H1 (cell line): ENCODE data around the gene NCOA5. TPM values are rescaled to one million over a fixed set of nuclear protein-coding genes. Genes with fewer than 3 reads are reported as not detected.

ENCODE experiments used
- CTCF ChIA-PET: fragments of 300-600 bp; sonication (Branson Sonifier 250); formaldehyde crosslinking; loops from one replicate; lab custom pipeline; 2021; ENCODE audit not compliant: partially characterized antibody; lab: Charles Lee
- POLR2A ChIA-PET: fragments of 300-600 bp; sonication (Branson Sonifier 250); formaldehyde crosslinking; loops from one replicate; lab custom pipeline; 2021; ENCODE audit warnings: inconsistent platforms; ENCODE audit not compliant: partially characterized antibody; lab: Charles Lee
- DNase-seq, 2 experiments: peaks; one replicate each; pipeline versions ENCODE4 v3.0.0 to v3.0.0-alpha.2; 2010 to 2022; ENCODE audit warnings: low spot score in 2 of 2, low read depth in 1 of 2, mixed read lengths in 1 of 2
- FAIRE-seq: peaks from 2 replicates; lab custom pipeline; 2011; peaks lifted over from hg19 to GRCh38; lab: Jason Lieb, UNC
- H2AFZ ChIP-seq: 2 replicates; pipeline ENCODE4 v1.8.1; 2012; ENCODE audit warnings: low read length, inconsistent platforms
- H2AK5ac ChIP-seq: 2 replicates; pipeline ENCODE4 v1.6.1; 2013; ENCODE audit warnings: low read depth, low read length
- H2BK120ac ChIP-seq: replicated peaks from 2 replicates; pipeline ENCODE3; 2013; ENCODE audit warnings: low read depth, low read length, inconsistent platforms
- H2BK12ac ChIP-seq: 2 replicates; pipeline ENCODE4 v1.6.1; 2013; ENCODE audit warnings: low read depth, low read length
- H2BK15ac ChIP-seq: 2 replicates; pipeline ENCODE4 v1.6.1; 2013; ENCODE audit warnings: low read length
- H2BK20ac ChIP-seq: 2 replicates; pipeline ENCODE4 v1.6.1; 2013; ENCODE audit warnings: low read length
- H2BK5ac ChIP-seq: 2 replicates; pipeline ENCODE4 v1.6.1; 2013; ENCODE audit warnings: low read depth, low read length
- H3K14ac ChIP-seq: 2 replicates; pipeline ENCODE4 v1.6.1; 2013; ENCODE audit warnings: inconsistent platforms; ENCODE audit not compliant: insufficient read length
- H3K18ac ChIP-seq: 2 replicates; pipeline ENCODE4 v1.6.1; 2013; ENCODE audit warnings: low read length; ENCODE audit errors: extremely low read depth
- H3K23ac ChIP-seq: 2 replicates; pipeline ENCODE4 v1.6.1; 2013; ENCODE audit warnings: inconsistent platforms; ENCODE audit not compliant: insufficient read length
- H3K23me2 ChIP-seq: 2 replicates; pipeline ENCODE4 v1.6.1; 2013; ENCODE audit warnings: low read depth, low read length
- H3K27ac ChIP-seq: 2 replicates; pipeline ENCODE4 v1.6.1; 2011; ENCODE audit warnings: low read depth, low read length, inconsistent platforms
- H3K27me3 ChIP-seq, 4 experiments: replicated peaks in 1 of 4; 1 replicate in 1 of 4; 2 replicates in 3 of 4; pipeline versions ENCODE4 v1.6.1 to v1.8.1; 2011 to 2013; ENCODE audit warnings: low read length in 3 of 4, mild to moderate bottlenecking in 3 of 4, inconsistent platforms in 2 of 4, mixed read lengths in 2 of 4, moderate library complexity in 1 of 4; ENCODE audit not compliant: control insufficient read depth in 3 of 4, insufficient read depth in 3 of 4; ENCODE audit errors: extremely low read depth in 1 of 4
- H3K36me3 ChIP-seq, 4 experiments: 2 replicates each; pipeline versions ENCODE4 v1.6.1 to v1.8.1; 2011 to 2013; ENCODE audit warnings: mild to moderate bottlenecking in 4 of 4, low read length in 3 of 4, moderate library complexity in 2 of 4, control low read depth in 1 of 4, inconsistent platforms in 1 of 4; ENCODE audit not compliant: insufficient read depth in 4 of 4, control insufficient read depth in 2 of 4
- H3K4ac ChIP-seq: replicated peaks from 2 replicates; pipeline ENCODE3; 2013; ENCODE audit warnings: low read length, low read depth, mixed read lengths, inconsistent platforms; ENCODE audit not compliant: insufficient read length
- H3K4me1 ChIP-seq, 4 experiments: replicated peaks in 1 of 4; 1 replicate in 1 of 4; 2 replicates in 3 of 4; pipeline versions ENCODE4 v1.6.1 to v1.8.1; 2011 to 2013; ENCODE audit warnings: low read length in 3 of 4, inconsistent platforms in 2 of 4, mixed read lengths in 1 of 4; ENCODE audit not compliant: insufficient read depth in 4 of 4, control insufficient read depth in 3 of 4
- H3K4me2 ChIP-seq, 2 experiments: 2 replicates each; pipeline versions ENCODE4 v1.6.1 to v1.8.1; 2011 to 2013; ENCODE audit warnings: low read depth in 2 of 2, low read length in 2 of 2, control low read depth in 1 of 2, inconsistent platforms in 1 of 2, mild to moderate bottlenecking in 1 of 2; ENCODE audit not compliant: insufficient read depth in 1 of 2
- H3K4me3 ChIP-seq, 4 experiments: fragments of 200-600, 300-600 bp in 1 of 4; sonication (generic), shearing (Covaris generic), sonication (Bioruptor Twin) in 1 of 4; 2 replicates each; pipeline versions ENCODE4 v1.5.1 to v1.8.1; 2011 to 2016; ENCODE audit warnings: low read length in 4 of 4, low read depth in 3 of 4, control low read depth in 2 of 4, inconsistent platforms in 2 of 4, mild to moderate bottlenecking in 2 of 4, mixed read lengths in 1 of 4, moderate library complexity in 1 of 4; ENCODE audit not compliant: insufficient read depth in 2 of 4; ENCODE audit errors: extremely low read depth in 1 of 4
- H3K56ac ChIP-seq: replicated peaks from 2 replicates; pipeline ENCODE3; 2013; ENCODE audit warnings: low read depth, mild to moderate bottlenecking, mixed read lengths, low read length, inconsistent platforms; ENCODE audit not compliant: insufficient read length
- H3K79me1 ChIP-seq: 2 replicates; pipeline ENCODE4 v1.6.1; 2013; ENCODE audit warnings: low read depth, low read length, control low read depth
- H3K79me2 ChIP-seq, 2 experiments: 2 replicates each; pipeline versions ENCODE4 v1.6.1 to v1.8.1; 2012 to 2013; ENCODE audit warnings: low read length in 2 of 2, mild to moderate bottlenecking in 2 of 2, inconsistent platforms in 1 of 2; ENCODE audit not compliant: insufficient read depth in 2 of 2, control insufficient read depth in 1 of 2
- H3K9ac ChIP-seq, 4 experiments: replicated peaks in 1 of 4; 1 replicate in 1 of 4; 2 replicates in 3 of 4; pipeline versions ENCODE4 v1.6.1 to v1.8.1; 2011 to 2013; ENCODE audit warnings: low read depth in 3 of 4, low read length in 3 of 4, control low read depth in 2 of 4, mild to moderate bottlenecking in 2 of 4, moderate library complexity in 2 of 4, inconsistent platforms in 1 of 4; ENCODE audit errors: extremely low read depth in 1 of 4
- H3K9me3 ChIP-seq, 2 experiments: 2 replicates each; pipeline versions ENCODE4 v1.6.1 to v1.8.1; 2012 to 2013; ENCODE audit warnings: mild to moderate bottlenecking in 2 of 2, moderate library complexity in 2 of 2, control low read depth in 1 of 2, inconsistent platforms in 1 of 2, low read depth in 1 of 2, low read length in 1 of 2, mixed read lengths in 1 of 2; ENCODE audit not compliant: insufficient read depth in 2 of 2
- H4K20me1 ChIP-seq, 2 experiments: replicated peaks in 1 of 2; 2 replicates each; pipeline versions ENCODE3 to v1.8.1; 2011 to 2013; ENCODE audit warnings: inconsistent platforms in 2 of 2, low read length in 2 of 2, mild to moderate bottlenecking in 1 of 2; ENCODE audit not compliant: insufficient read depth in 2 of 2, control insufficient read depth in 1 of 2
- H4K5ac ChIP-seq: 2 replicates; pipeline ENCODE4 v1.6.1; 2013; ENCODE audit warnings: low read length, low read depth, mixed read lengths, inconsistent platforms; ENCODE audit not compliant: insufficient read length
- H4K8ac ChIP-seq: 2 replicates; pipeline ENCODE4 v1.8.0; 2013; ENCODE audit warnings: mild to moderate bottlenecking, moderate library complexity, low read length, inconsistent platforms; ENCODE audit not compliant: insufficient read depth; ENCODE audit errors: extremely low read depth
- H4K91ac ChIP-seq: replicated peaks from 2 replicates; pipeline ENCODE3; 2013; ENCODE audit warnings: low read length, mixed read lengths, inconsistent platforms; ENCODE audit not compliant: insufficient read length
- ASH2L ChIP-seq: fragments of 200-600, 300-600 bp; sonication (generic); IDR thresholded peaks from one replicate; pipeline ENCODE4 v1.7.1; 2017; ENCODE audit warnings: low read length
- BACH1 ChIP-seq: IDR thresholded peaks from 2 replicates; pipeline ENCODE4 v1.6.1; 2012; ENCODE audit warnings: low read length, improper control_type of control experiment
- BCL11A ChIP-seq, 2 experiments: IDR thresholded peaks; one replicate each; pipeline ENCODE4 v1.6.1; 2011; ENCODE audit warnings: low read depth in 2 of 2, low read length in 2 of 2, mild to moderate bottlenecking in 2 of 2
- CTBP2 ChIP-seq: IDR thresholded peaks from 2 replicates; pipeline ENCODE4 v1.7.0; 2011; ENCODE audit warnings: borderline replicate concordance, mild to moderate bottlenecking, moderate library complexity, mixed read lengths, low read length; ENCODE audit not compliant: insufficient read depth, insufficient read length
- KDM1A ChIP-seq: fragments of 200-600, 300-600 bp; sonication (generic); IDR thresholded peaks from 2 replicates; pipeline ENCODE4 v1.7.1; 2016; ENCODE audit warnings: mild to moderate bottlenecking, low read length, borderline replicate concordance
- RAD21 ChIP-seq, 2 experiments: IDR thresholded peaks in 1 of 2; conservative IDR thresholded peaks in 1 of 2; 2 replicates each; pipeline ENCODE4 v1.6.1; 2011; ENCODE audit warnings: low read depth in 2 of 2, low read length in 2 of 2, improper control_type of control experiment in 1 of 2, inconsistent platforms in 1 of 2, mild to moderate bottlenecking in 1 of 2, moderate library complexity in 1 of 2
- SIRT6 ChIP-seq: IDR thresholded peaks from one replicate; pipeline ENCODE4 v1.7.1; 2012; ENCODE audit warnings: low read length, inconsistent platforms
- SIX5 ChIP-seq: IDR thresholded peaks from 2 replicates; pipeline ENCODE4 v1.6.1; 2011; ENCODE audit warnings: mild to moderate bottlenecking, low read depth, low read length
- SP4 ChIP-seq: IDR thresholded peaks from 2 replicates; pipeline ENCODE4 v1.6.1; 2012; ENCODE audit warnings: low read length, inconsistent platforms
- WGBS, 2 experiments: shearing (Covaris generic) in 1 of 2; methylation state at CpG; one replicate each; pipeline versions ENCODE4 v1.1.6 to v1.1.7; 2013 to 2015; ENCODE audit warnings: low lambda C conversion rate in 2 of 2, mixed read lengths in 2 of 2, inconsistent platforms in 1 of 2, low coverage in 1 of 2, missing lambda C conversion rate in 1 of 2; ENCODE audit not compliant: insufficient replicate concordance in 2 of 2, insufficient coverage in 1 of 2, insufficient read length in 1 of 2; ENCODE audit errors: extremely low coverage in 1 of 2, missing lambda C conversion rate in 1 of 2; 5-methylcytosine and 5-hydroxymethylcytosine counted together
- polyA plus RNA-seq, 7 experiments: library from polyadenylated mRNA; depleted of rRNA in 3 of 7; stranded (reverse) in 5 of 7; unstranded in 2 of 7; fragments of >200 nt in 5 of 7; fragments of 200-250 nt in 2 of 7; gene quantifications; 1 replicate in 5 of 7; 2 replicates in 1 of 7; 4 replicates in 1 of 7; pipeline versions ENCODE4 v1.2.1 to v1.2.3, GENCODE V29; 2011 to 2013; ENCODE audit warnings: missing spikeins in 2 of 7, mixed read lengths in 2 of 7
- total RNA-seq: library from RNA; stranded (reverse); fragmentation: NEBNext Ultra II Directional; extraction: Animal tissue kit (Norgen Biotek cat#: 25700); gene quantifications from 2 replicates; pipeline ENCODE4 v1.2.1, GENCODE V29; 2021

The NCOA5 gene
- total and polyA plus RNA-seq, 2 of the 8 experiments (the other 6 are each of a cell fraction or from before 2014, with no cell fraction given) = 20.4 to 29.0 TPM

DNA sequence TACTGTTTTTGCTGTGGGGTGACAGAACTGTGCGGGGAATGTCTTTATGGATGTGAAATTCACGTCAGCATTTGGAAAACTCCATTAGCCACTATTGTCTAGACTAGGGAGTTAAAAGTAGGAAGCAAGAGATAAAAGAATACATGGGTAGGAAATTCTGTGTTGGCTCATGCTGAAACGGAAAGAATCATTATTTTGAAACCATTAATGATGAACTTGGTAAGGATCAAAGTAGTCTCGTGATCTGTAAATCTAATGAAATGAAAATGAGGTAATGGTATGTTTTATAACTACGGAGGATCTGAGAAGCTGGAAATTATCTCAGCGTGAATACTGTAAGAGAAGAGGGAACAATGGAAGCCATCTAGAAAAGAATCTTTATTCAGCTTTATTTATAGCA lies 17.3 kb upstream of the NCOA5 start:
- H3K9ac ChIP-seq = no peak overlapping the region
- no peaks in the 10 kb centered on the region for H4K20me1 ChIP-seq
- H3K27me3 ChIP-seq = peaks cover 0 to 2% (median 0%) of the 10 kb centered on the region in 4 experiments; a peak in 2 of 7 replicates
- POLR2A ChIA-PET = interaction anchor here (1.1 to 1.5 kb wide), 2 partner anchors 9 to 12 kb away, joined by 3 to 7 read pairs; no protein-coding TSS in a partner anchor
- H2BK15ac ChIP-seq = no peak overlapping the region
- no peak overlapping the region for H4K91ac ChIP-seq
- H2BK120ac ChIP-seq = no peak overlapping the region
- 86% methylated on average over 6 of the region's 6 CpGs; no CpG with 5 or more reads in 1 of the 2 experiments for WGBS, 2 experiments
- no peak overlapping the region for H2AK5ac ChIP-seq
- H3K79me2 ChIP-seq = no peaks in the 10 kb centered on the region
- H3K4me1 ChIP-seq = no peaks in the 10 kb centered on the region
- no peak overlapping the region for H4K8ac ChIP-seq
- 0 out of 4 replicates have a peak, but pooled peaks cover 0 to 2% of the 10 kb centered on the region in 2 experiments for H3K9me3 ChIP-seq
- no peak overlapping the region for H2BK20ac ChIP-seq
- DNase-seq (no peak), FAIRE-seq (no peak)
- no peak overlapping the region for H3K18ac ChIP-seq
- no peak overlapping the region for H2BK12ac ChIP-seq
- H3K56ac ChIP-seq = no peak overlapping the region
- no peak overlapping the region for H4K5ac ChIP-seq
- CTCF ChIA-PET = interaction anchor here (0.6 to 2.4 kb wide), 7 partner anchors 8 to 999 kb away, joined by 3 to 11 read pairs (median 3); no protein-coding TSS in a partner anchor
- H3K4me2 ChIP-seq = no peak overlapping the region
- H3K14ac ChIP-seq = no peak overlapping the region
- no peaks in the 10 kb centered on the region for H3K79me1 ChIP-seq
- H3K4ac ChIP-seq = no peak overlapping the region
- H3K36me3 ChIP-seq = no peaks in the 10 kb centered on the region
- H2BK5ac ChIP-seq = no peak overlapping the region
- no peak overlapping the region for H3K4me3 ChIP-seq
- H3K23me2 ChIP-seq = no peaks in the 10 kb centered on the region
- TF ChIP-seq BACH1 = no peak
- no peak for TF ChIP-seq CTBP2
- no peak for TF ChIP-seq SIRT6
- TF ChIP-seq ASH2L = no peak
- no peak for TF ChIP-seq RAD21 (IDR thresholded peaks at IDR 0.05 in 1 of 2, conservative IDR thresholded peaks at IDR 0.05 in 1 of 2; ENCODE audit: low read depth in 2 of 2, low read length in 2 of 2)
- no peak for TF ChIP-seq KDM1A
- TF ChIP-seq SIX5 = no peak
- TF ChIP-seq SP4 = no peak
- no peak for TF ChIP-seq BCL11A (IDR thresholded peaks at IDR 0.05; ENCODE audit: low read depth in 2 of 2, low read length in 2 of 2)
- H2AFZ ChIP-seq = no peak overlapping the region
- no peak overlapping the region for H3K27ac ChIP-seq
- H3K23ac ChIP-seq = no peak overlapping the region
